HepG2 (cell line): Measurements from ENCODE around the gene DCN.

Experiments
- ELK4 ChIP-seq: sonication (generic); formaldehyde crosslinking; IDR thresholded peaks from 2 replicates; pipeline ENCODE4 v1.9.0; 2021; ENCODE audit warnings: missing genetic modification reagents, borderline replicate concordance
- KAT7 ChIP-seq: IDR thresholded peaks from 2 replicates; pipeline ENCODE4 v1.6.1; 2018; ENCODE audit warnings: borderline replicate concordance, missing compliant biosample characterization
- NCOA1 ChIP-seq: sonication (generic); formaldehyde crosslinking; IDR thresholded peaks from 2 replicates; pipeline ENCODE4 v1.9.0; 2021; ENCODE audit warnings: missing genetic modification reagents
- XRCC5 ChIP-seq: fragments of 200-400 bp; formaldehyde crosslinking; optimal IDR thresholded peaks from 2 replicates; pipeline ENCODE3; 2017; ENCODE audit warnings: mild to moderate bottlenecking, low read length

GRCh38 chr12:91185421-91185820 lies 2.8 kb upstream of the DCN start:
- TF ChIP-seq NCOA1 (CRISPR knock-in tag): no peak
- TF ChIP-seq KAT7 (CRISPR knock-in tag): no peak
- no peak for TF ChIP-seq ELK4 (CRISPR knock-in tag)
- TF ChIP-seq XRCC5: no peak
